Central memory CD8-positive, alpha-beta T cell (primary cell): ENCODE measurements around the gene WDR45B.
A peak's percentile ranks its signal among the peaks of the same experiment; 100 is the strongest.

Experiments
- ATAC-seq: fragments of 150-1000 bp; cut with Tn5 transposase; replicated peaks from 2 replicates; pipeline ENCODE4 v1.10.0; 2022; ENCODE audit warnings: mild to moderate bottlenecking, moderate FRiP score, moderate number of reproducible peaks; ENCODE audit not compliant: poor library complexity, severe bottlenecking; ENCODE audit errors: extremely low read depth
- DNase-seq, 2 donors: peaks; one replicate each; pipeline ENCODE4 v3.0.0; 2021; ENCODE audit warnings: low spot score in 2 of 2
- H3K27ac Mint-ChIP-seq: one replicate; pipeline ENCODE4 v1.8.0; 2022; ENCODE audit warnings: low read depth, mild to moderate bottlenecking, moderate library complexity, mixed read lengths
- H3K27me3 Mint-ChIP-seq: one replicate; pipeline ENCODE4 v1.8.0; 2022; ENCODE audit warnings: mixed read lengths
- H3K36me3 Mint-ChIP-seq: one replicate; pipeline ENCODE4 v1.8.0; 2022; ENCODE audit warnings: mild to moderate bottlenecking, moderate library complexity, mixed read lengths; ENCODE audit not compliant: insufficient read depth
- H3K4me1 Mint-ChIP-seq: one replicate; pipeline ENCODE4 v1.8.0; 2022; ENCODE audit warnings: mixed read lengths
- H3K4me3 Mint-ChIP-seq: one replicate; pipeline ENCODE4 v1.8.0; 2022; ENCODE audit warnings: mild to moderate bottlenecking, moderate library complexity, mixed read lengths
- H3K9me3 Mint-ChIP-seq: one replicate; pipeline ENCODE4 v1.8.0; 2022; ENCODE audit warnings: mixed read lengths

WDR45B gene

DNA sequence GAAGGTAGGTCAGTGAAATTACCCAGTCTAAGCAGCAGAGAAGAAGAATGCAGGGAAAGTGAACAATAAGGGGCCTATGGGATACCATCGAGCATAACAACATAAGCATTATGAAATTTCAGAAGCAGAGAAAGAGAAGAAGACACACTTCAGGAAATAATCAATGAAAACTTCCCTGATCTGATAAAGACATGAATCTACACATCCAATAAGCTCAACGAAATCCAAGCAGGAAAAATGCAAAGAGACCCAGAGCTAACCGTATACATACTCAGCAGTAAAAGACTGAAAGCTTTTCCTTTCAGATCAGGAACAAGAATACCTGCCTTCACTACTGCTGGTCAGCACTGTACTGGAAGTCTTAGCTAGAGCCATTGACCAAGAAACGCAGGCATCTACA lies 38.6 kb downstream of the WDR45B start:
- DNase-seq = no peak
- Mint-ChIP-seq H3K27ac (peak overlapping the region; percentile 0), H3K36me3 (peaks cover 40% of the 10 kb centered on the region), H3K4me3 (no peak overlapping the region), H3K9me3 (no peaks in the 10 kb centered on the region), H3K4me1 (no peaks in the 10 kb centered on the region), H3K27me3 (no peaks in the 10 kb centered on the region)
- ATAC-seq = no peak

- H3K4me3 Mint-ChIP-seq = no peak overlapping the region
- H3K9me3 Mint-ChIP-seq = no peaks in the 10 kb centered on the region
- DNase-seq = no peak
- no peak for ATAC-seq
- peaks cover 40% of the 10 kb centered on the region for H3K36me3 Mint-ChIP-seq
- peak overlapping the region; percentile 0 for H3K27ac Mint-ChIP-seq
- H3K27me3 Mint-ChIP-seq = no peaks in the 10 kb centered on the region
- H3K4me1 Mint-ChIP-seq = peaks cover 8% of the 10 kb centered on the region
Measured at GRCh38 chr17:82608816-82609215, 39.4 kb downstream of the WDR45B start.

DNA sequence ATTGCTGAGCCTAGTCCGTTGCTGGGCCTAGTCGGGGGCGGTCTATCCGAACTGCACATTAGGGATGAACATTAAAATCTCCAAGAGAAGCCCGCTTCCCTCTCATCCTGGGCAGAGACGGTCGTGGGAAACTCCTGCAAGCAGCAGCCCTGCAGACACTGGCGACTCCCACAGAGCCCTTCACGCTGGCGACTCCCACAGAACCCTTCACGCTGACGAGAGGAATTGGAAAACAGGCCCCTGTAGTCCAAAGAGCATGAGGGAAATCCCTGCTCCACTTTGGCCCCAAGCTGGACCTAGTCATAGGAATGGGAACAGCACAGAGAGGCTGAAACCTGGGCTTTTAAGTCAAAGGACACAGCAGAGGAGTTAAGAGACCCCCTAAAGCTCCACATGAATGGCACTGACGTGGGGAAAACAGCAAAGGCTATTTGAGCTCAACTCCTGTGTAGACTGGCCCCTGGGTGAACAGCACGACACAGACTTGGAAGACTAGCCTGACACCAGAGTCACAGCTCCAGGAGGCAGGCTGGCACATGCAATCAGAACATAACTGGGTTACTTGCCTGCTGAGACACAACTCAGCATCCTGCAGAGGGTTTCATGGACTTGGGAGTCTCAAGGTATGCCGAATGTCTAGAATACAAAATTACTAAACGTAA lies 42.2 kb downstream of the WDR45B start:
- ATAC-seq (no peak), DNase-seq (no peak)
- peaks cover 59% of the 10 kb centered on the region for H3K36me3 Mint-ChIP-seq
- H3K4me3 Mint-ChIP-seq = no peak overlapping the region
- H3K27me3 Mint-ChIP-seq = no peaks in the 10 kb centered on the region
- peaks cover 9% of the 10 kb centered on the region for H3K4me1 Mint-ChIP-seq
- no peak overlapping the region for H3K27ac Mint-ChIP-seq
- H3K9me3 Mint-ChIP-seq = no peaks in the 10 kb centered on the region

DNA sequence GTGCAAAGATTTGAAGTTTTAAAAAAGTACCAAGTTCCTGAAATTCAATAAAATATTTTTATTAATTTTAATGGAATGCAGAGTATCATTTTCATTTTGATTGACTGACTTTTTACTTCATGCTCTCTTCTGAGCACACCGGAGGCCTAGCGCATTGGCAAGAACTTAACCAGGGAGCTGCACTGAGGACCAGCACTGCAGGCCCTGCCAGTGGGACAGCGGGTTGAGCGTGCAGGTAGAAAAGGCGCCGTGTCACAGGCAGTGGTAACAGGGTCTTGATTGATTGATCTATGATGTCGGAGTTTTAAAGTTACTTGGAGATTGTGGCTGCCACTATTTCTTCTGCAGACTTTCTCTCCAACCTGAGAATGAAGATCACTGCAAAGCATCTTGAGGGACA lies 43.7 kb downstream of the WDR45B start:
- peaks cover 54% of the 10 kb centered on the region for H3K36me3 Mint-ChIP-seq
- DNase-seq (no peak), ATAC-seq (no peak)
- no peak overlapping the region for H3K27ac Mint-ChIP-seq
- H3K27me3 Mint-ChIP-seq = no peaks in the 10 kb centered on the region
- no peaks in the 10 kb centered on the region for H3K9me3 Mint-ChIP-seq
- peaks cover 9% of the 10 kb centered on the region for H3K4me1 Mint-ChIP-seq
- no peak overlapping the region for H3K4me3 Mint-ChIP-seq

- Mint-ChIP-seq H3K4me3 (no peak overlapping the region), H3K27ac (no peak overlapping the region), H3K4me1 (peaks cover 9% of the 10 kb centered on the region), H3K9me3 (no peaks in the 10 kb centered on the region), H3K36me3 (peaks cover 57% of the 10 kb centered on the region), H3K27me3 (no peaks in the 10 kb centered on the region)
- DNase-seq = no peak
- ATAC-seq = peak; percentile 78
Measured at GRCh38 chr17:82603981-82604448, 44.2 kb downstream of the WDR45B start.

GRCh38 chr17:82602986-82603710 lies 45.1 kb downstream of the WDR45B start:
- no peak for DNase-seq
- ATAC-seq = no peak
- Mint-ChIP-seq H3K4me3 (no peak overlapping the region), H3K27ac (no peak overlapping the region), H3K9me3 (no peaks in the 10 kb centered on the region), H3K4me1 (peaks cover 9% of the 10 kb centered on the region), H3K27me3 (no peaks in the 10 kb centered on the region), H3K36me3 (peaks cover 51% of the 10 kb centered on the region)

DNA sequence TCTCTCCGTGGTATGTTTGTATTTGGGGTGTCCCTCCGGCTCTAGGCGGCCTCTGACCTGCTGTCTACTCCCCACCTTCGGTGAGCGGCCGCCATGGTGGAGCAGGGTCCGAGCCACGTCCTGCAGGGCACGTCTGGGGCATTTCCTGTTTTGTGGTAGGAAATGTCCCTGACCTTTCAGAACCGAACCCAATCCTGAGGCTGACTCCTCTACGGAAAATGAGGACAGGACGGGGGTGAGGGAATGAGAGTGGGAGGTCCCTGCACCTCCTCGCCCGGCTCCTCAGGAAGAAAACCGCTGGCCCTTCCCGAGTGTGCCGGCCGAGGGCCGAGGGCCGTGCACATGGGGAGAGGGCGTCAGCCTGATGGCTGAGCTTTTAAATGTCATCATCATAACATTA lies 45.8 kb downstream of the WDR45B start:
- H3K4me3 Mint-ChIP-seq = no peak overlapping the region
- H3K36me3 Mint-ChIP-seq = peaks cover 48% of the 10 kb centered on the region
- H3K4me1 Mint-ChIP-seq = peaks cover 9% of the 10 kb centered on the region
- ATAC-seq (no peak), DNase-seq (no peak)
- peak overlapping the region; percentile 51 for H3K27ac Mint-ChIP-seq
- no peaks in the 10 kb centered on the region for H3K27me3 Mint-ChIP-seq
- H3K9me3 Mint-ChIP-seq = no peaks in the 10 kb centered on the region

GRCh38 chr17:82601447-82602000 lies 46.7 kb downstream of the WDR45B start:
- Mint-ChIP-seq H3K27me3 (no peaks in the 10 kb centered on the region), H3K4me3 (no peak overlapping the region), H3K27ac (no peak overlapping the region), H3K9me3 (no peaks in the 10 kb centered on the region), H3K4me1 (peaks cover 9% of the 10 kb centered on the region), H3K36me3 (peaks cover 50% of the 10 kb centered on the region)
- ATAC-seq (no peak), DNase-seq (no peak)

DNA sequence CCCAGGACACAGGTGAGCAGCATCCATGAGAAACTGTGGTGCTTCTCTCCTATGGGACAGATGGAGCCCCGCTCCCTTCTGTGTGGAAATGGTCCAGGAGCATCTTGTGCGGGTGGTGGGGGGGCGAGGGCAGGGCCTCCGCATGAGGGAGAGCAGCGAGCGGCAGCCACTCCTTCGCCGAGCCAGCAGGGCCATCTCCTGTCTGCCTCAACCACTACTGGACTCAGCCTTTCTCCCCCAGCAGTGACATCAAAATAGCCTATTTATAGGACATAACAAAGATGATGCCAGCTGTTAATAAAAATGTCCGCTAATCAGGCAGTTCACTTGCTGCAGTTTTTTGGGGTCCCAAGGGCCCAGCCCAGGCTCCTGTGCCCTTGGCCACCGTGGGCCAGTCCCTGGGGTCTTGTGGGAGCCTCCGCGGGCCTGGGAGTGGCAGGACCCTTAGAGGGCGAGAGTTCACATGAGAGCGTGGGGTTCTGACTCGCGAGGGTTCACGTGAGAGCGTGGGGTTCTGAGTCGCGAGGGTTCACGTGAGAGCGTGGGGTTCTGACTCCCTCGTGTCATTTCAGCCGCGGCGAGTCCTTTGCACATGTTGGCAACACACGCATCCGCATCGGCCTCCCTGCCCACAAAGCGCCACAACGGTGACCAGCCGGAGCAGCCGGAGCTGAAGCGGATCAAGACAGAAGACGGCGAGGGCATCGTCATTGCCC lies 47.4 kb downstream of the WDR45B start:
- Mint-ChIP-seq H3K27me3 (no peaks in the 10 kb centered on the region), H3K27ac (no peak overlapping the region), H3K36me3 (peaks cover 44% of the 10 kb centered on the region), H3K9me3 (no peaks in the 10 kb centered on the region), H3K4me1 (peaks cover 9% of the 10 kb centered on the region), H3K4me3 (no peak overlapping the region)
- no peak for ATAC-seq
- DNase-seq = no peak

DNA sequence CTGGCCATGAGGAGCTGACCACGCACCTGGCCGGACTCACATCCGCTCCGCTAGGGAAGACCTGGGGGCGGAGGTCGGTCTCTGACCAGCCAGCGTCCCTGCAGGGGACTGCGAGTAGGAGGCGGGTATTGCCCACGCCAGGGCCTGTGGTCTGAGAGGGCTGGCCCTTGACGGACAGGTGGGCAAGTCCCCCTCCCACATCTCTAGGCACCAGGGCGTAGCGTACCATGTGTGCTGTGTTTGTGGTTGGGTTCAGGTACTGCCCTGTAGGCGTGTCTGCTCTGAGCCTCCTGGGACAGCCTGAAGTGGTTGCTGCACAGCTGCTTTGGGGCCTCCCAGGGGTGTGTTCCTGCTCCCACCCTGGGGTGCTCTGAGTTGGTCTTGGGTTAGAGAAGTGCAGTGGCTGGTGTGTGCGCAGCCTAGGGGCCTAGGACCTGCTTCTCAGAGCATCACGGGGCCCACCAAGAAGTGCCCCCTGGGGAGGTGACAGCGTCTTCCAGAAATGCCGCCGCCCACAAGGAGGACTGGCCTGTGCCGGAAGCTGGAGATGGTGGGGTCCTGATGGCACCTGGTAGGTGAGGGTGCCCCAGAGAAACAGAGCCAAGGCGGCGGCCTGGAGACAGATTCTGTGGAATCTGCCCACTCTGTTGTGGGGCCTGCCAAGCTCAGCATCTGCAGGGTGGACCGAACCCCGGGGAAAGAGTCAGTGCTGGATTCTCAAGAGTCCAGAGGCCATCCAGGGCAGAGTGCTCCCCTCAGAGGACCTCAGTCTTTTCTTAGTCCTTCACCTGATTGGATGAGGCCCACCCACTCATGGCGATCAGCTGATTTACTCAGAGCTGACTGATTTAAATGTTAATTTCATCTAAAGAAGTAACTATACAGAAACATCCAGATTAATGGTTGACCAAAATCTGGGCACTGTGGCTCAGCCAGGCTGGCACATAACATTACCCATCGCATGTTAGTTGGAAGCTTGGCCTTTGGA lies 48.3 kb downstream of the WDR45B start:
- no peak overlapping the region for H3K27ac Mint-ChIP-seq
- no peak overlapping the region for H3K4me3 Mint-ChIP-seq
- no peak for DNase-seq
- H3K27me3 Mint-ChIP-seq = no peaks in the 10 kb centered on the region
- H3K4me1 Mint-ChIP-seq = peaks cover 9% of the 10 kb centered on the region
- peaks cover 36% of the 10 kb centered on the region for H3K36me3 Mint-ChIP-seq
- H3K9me3 Mint-ChIP-seq = no peaks in the 10 kb centered on the region
- no peak for ATAC-seq

DNA sequence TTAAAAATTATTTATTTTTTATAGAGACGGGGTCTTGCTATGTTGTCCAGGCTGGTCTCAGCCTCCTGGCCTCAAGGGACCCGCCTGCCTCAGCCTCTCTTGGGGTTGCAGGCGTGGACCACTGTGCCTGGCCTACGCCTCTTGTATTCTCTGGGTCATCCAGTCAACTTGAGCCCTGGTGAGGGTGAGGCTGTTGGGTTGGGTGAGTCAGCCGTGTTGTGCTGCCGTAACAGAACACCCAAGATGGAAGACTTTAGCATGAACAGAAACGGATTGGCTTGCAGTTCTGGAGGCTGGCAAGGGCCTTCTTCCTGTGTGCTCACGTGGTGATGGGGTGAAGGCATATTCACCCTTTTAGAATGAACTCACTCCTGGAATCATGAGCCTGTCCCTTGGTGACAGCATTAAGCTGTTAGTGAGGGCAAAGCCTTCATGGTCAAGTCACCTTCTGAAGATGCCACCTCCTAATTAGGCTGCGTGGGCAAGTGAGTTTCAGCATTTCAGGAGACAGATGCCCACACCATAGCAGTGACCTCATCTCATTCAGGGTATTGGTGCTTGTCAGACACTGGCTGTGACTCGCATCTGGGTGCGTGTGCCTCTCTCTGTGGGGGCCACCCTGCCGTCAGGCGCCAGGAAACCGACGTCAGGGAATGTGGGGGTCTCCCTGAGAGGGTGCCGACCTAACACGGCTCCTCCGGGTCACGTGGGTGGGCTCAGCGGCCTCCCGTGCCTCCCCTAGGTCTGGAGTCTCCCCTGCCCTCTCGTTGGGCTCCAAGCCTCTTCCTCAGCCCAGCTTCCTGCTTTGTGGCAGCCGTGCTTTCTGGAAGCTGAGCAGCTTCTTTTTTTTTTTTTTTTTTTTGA lies 49.8 kb downstream of the WDR45B start:
- H3K27me3 Mint-ChIP-seq = no peaks in the 10 kb centered on the region
- H3K27ac Mint-ChIP-seq = peak overlapping the region; percentile 77
- peaks cover 7% of the 10 kb centered on the region for H3K4me1 Mint-ChIP-seq
- H3K9me3 Mint-ChIP-seq = no peaks in the 10 kb centered on the region
- no peak overlapping the region for H3K4me3 Mint-ChIP-seq
- H3K36me3 Mint-ChIP-seq = peaks cover 31% of the 10 kb centered on the region
- ATAC-seq (no peak), DNase-seq (no peak)
